T-helper 2 cell (primary cell): ENCODE measurements around the gene ARVCF.
"Not testable (repeated sequence)": the region's sequence is repeated elsewhere in the genome, so short reads cannot be mapped to it uniquely, and the experiment has no call there.

ENCODE experiments used
- DNase-seq, 5 experiments: peaks; one replicate each; pipeline versions ENCODE4 v3.0.0 to v3.0.0-alpha.2; 2012 to 2022

Gene ARVCF

GRCh38 chr22:19959587-19960490, 56.8 kb downstream of the ARVCF start:
- no peak for DNase-seq

- DNase-seq = no peak
These were observed 57.5 kb downstream of the ARVCF start for GRCh38 chr22:19959043-19959586.

GRCh38 chr22:19958083-19959042, 58.3 kb downstream of the ARVCF start:
- no peak for DNase-seq

GRCh38 chr22:19957445-19957844, 59.2 kb downstream of the ARVCF start:
- DNase-seq = no peak

- DNase-seq = peak in 1 of 5 experiments; percentile 37
These were observed 61.1 kb downstream of the ARVCF start for GRCh38 chr22:19955241-19956128.

GRCh38 chr22:19951346-19951745, 65.3 kb downstream of the ARVCF start:
- DNase-seq = no peak

GRCh38 chr22:19948057-19948760, 68.4 kb downstream of the ARVCF start:
- no peak for DNase-seq

GRCh38 chr22:19943082-19944026, 73.3 kb downstream of the ARVCF start:
- no peak for DNase-seq

GRCh38 chr22:19942157-19943081, 74.2 kb downstream of the ARVCF start:
- DNase-seq = peak in 1 of 5 experiments; percentile 46

- DNase-seq = peak; percentile 44 to 84 (median 55)
These were observed 75.1 kb downstream of the ARVCF start, which contains the start of the genes COMT and TXNRD2 for GRCh38 chr22:19941365-19942082. COMT (plus strand) TSS chr22:19941772; CDS start chr22:19962527, 20,755 bp downstream. TXNRD2 (minus strand) TSS chr22:19941818; CDS start chr22:19941803, 15 bp downstream.

GRCh38 chr22:19940536-19941364, 75.9 kb downstream of the ARVCF start:
- no peak for DNase-seq

GRCh38 chr22:19937616-19938473, 78.8 kb downstream of the ARVCF start:
- DNase-seq = no peak

GRCh38 chr22:19936513-19936912, 80.1 kb downstream of the ARVCF start:
- no peak for DNase-seq

GRCh38 chr22:19935123-19935718, 81.4 kb downstream of the ARVCF start:
- DNase-seq = not testable (repeated sequence)
